HepG2 (cell line): ENCODE data around the gene CAPN15. TPM values are rescaled to one million over a fixed set of nuclear protein-coding genes. Genes with fewer than 3 reads are reported as not detected.
"Not testable (repeated sequence)": the region's sequence is repeated elsewhere in the genome, so short reads cannot be mapped to it uniquely, and the experiment has no call there.

ENCODE experiments used
- ATAC-seq: fragments of 200-7000 bp; cut with Tn5 transposase; 3 replicates; pipeline ENCODE4 v1.9.1; 2020; ENCODE audit warnings: mild to moderate bottlenecking, moderate library complexity
- BruUV-seq: library from RNA; stranded (reverse); fragments of 400-500 nt; replicated peaks from 2 replicates; lab custom pipeline; 2021; lab: Mats Ljungman, UMichigan
- CTCF ChIA-PET: fragments of 300-600 bp; formaldehyde crosslinking; extraction: SDS; loops from one replicate; lab custom pipeline; 2021; ENCODE audit warnings: low total read pairs, inconsistent platforms, low intra/inter-chr PET ratio; lab: Yijun Ruan, JAX
- POLR2A ChIA-PET: fragments of 350-600 bp; sonication (Branson Sonifier 250); formaldehyde crosslinking; loops from one replicate; lab custom pipeline; 2020; ENCODE audit warnings: antibody characterized with exemption, inconsistent platforms; lab: Yijun Ruan, JAX
- DNase-seq: peaks from one replicate; pipeline ENCODE4 v3.0.0-alpha.2; 2015; ENCODE audit warnings: low spot score
- FAIRE-seq: peaks from 3 replicates; lab custom pipeline; 2011; peaks lifted over from hg19 to GRCh38; lab: Jason Lieb, UNC
- H2AFZ ChIP-seq: one replicate; pipeline ENCODE4 v1.6.1; 2011; ENCODE audit warnings: low read length, inconsistent platforms
- H3K27ac ChIP-seq: fragments of 300-600 bp; 3 replicates; pipeline ENCODE4 v1.8.0; 2011; ENCODE audit warnings: mixed run types, mild to moderate bottlenecking, mixed read lengths, low read length, inconsistent platforms; ENCODE audit not compliant: insufficient read depth; ENCODE audit errors: extremely low read length
- H3K27me3 ChIP-seq, 2 experiments: fragments of 200-600 bp in 1 of 2; 2 replicates in 1 of 2; 3 replicates in 1 of 2; pipeline versions ENCODE4 v1.6.0 to v1.8.0; 2011; ENCODE audit warnings: low read length in 2 of 2, mild to moderate bottlenecking in 2 of 2, moderate library complexity in 2 of 2, inconsistent platforms in 1 of 2; ENCODE audit not compliant: insufficient read depth in 2 of 2, control insufficient read depth in 1 of 2
- H3K36me3 ChIP-seq, 2 experiments: fragments of 200-600 bp in 1 of 2; replicated peaks in 1 of 2; 2 replicates in 1 of 2; 3 replicates in 1 of 2; pipeline versions ENCODE4 v1.5.1 to v1.8.0; 2011; ENCODE audit warnings: low read length in 2 of 2, inconsistent platforms in 1 of 2; ENCODE audit not compliant: insufficient read depth in 2 of 2, control insufficient read depth in 1 of 2
- H3K4me1 ChIP-seq: 2 replicates; pipeline ENCODE4 v1.5.1; 2012; ENCODE audit warnings: low read length, inconsistent platforms; ENCODE audit not compliant: insufficient read depth
- H3K4me2 ChIP-seq: 2 replicates; pipeline ENCODE4 v1.6.0; 2011; ENCODE audit warnings: low read depth, low read length, inconsistent platforms
- H3K4me3 ChIP-seq, 3 experiments: fragments of 200-600 bp in 1 of 3; sonication (generic), shearing (Covaris generic) in 1 of 3; replicated peaks in 1 of 3; 2 replicates each; pipeline ENCODE4 v1.5.1; 2011 to 2016; ENCODE audit warnings: low read length in 3 of 3, inconsistent platforms in 2 of 3, low read depth in 2 of 3, mild to moderate bottlenecking in 2 of 3, control low read depth in 1 of 3, mixed read lengths in 1 of 3; ENCODE audit not compliant: insufficient read depth in 1 of 3
- H3K79me2 ChIP-seq: one replicate; pipeline ENCODE4 v1.6.1; 2011; ENCODE audit warnings: low read length, inconsistent platforms; ENCODE audit not compliant: insufficient read depth
- H3K9ac ChIP-seq: 2 replicates; pipeline ENCODE4 v1.6.0; 2011; ENCODE audit warnings: mild to moderate bottlenecking, low read depth, low read length, inconsistent platforms; ENCODE audit not compliant: insufficient read depth
- H3K9me3 ChIP-seq: 2 replicates; pipeline ENCODE4 v1.5.1; 2012; ENCODE audit warnings: mild to moderate bottlenecking, low read length
- H4K20me1 ChIP-seq: 2 replicates; pipeline ENCODE4 v1.6.0; 2011; ENCODE audit warnings: inconsistent platforms, mild to moderate bottlenecking, low read length, moderate library complexity; ENCODE audit not compliant: insufficient read depth
- AGO2 ChIP-seq: fragments of 200-400 bp; formaldehyde crosslinking; optimal IDR thresholded peaks from 2 replicates; pipeline ENCODE3; 2017; ENCODE audit warnings: mild to moderate bottlenecking, low read depth, low read length, moderate library complexity
- MIER2 ChIP-seq: IDR thresholded peaks from 2 replicates; pipeline ENCODE4 v1.6.1; 2016; ENCODE audit warnings: missing biosample characterization, missing genetic modification reagents
- RBFOX2 ChIP-seq: fragments of 200-400 bp; formaldehyde crosslinking; IDR thresholded peaks from 2 replicates; pipeline ENCODE4 v1.6.1; 2017; ENCODE audit warnings: low read depth, mild to moderate bottlenecking, low read length
- ZNF235 ChIP-seq: sonication (generic); formaldehyde crosslinking; IDR thresholded peaks from 2 replicates; pipeline ENCODE4 v1.8.1; 2023; ENCODE audit warnings: mild to moderate bottlenecking, missing genetic modification reagents, borderline replicate concordance
- WGBS: methylation state at CpG from one replicate; pipeline ENCODE4 v1.1.6; 2017; ENCODE audit warnings: low lambda C conversion rate; 5-methylcytosine and 5-hydroxymethylcytosine counted together
- in situ Hi-C: cut with HindIII; loops from 2 replicates; pipeline ENCODE4 v1.10.0; 2017; ENCODE audit warnings: low pct_unique_long_range_greater_than_20kb; ENCODE audit not compliant: extremely low pct_ligation_motif_present
- intact Hi-C: fragments of 100-400 bp; cut with micrococcal nuclease; formaldehyde crosslinking; loops from one replicate; pipeline ENCODE4 v1.10.0; 2022; ENCODE audit not compliant: unreplicated experiment
- polyA plus RNA-seq, 8 experiments: library from polyadenylated mRNA; depleted of rRNA in 3 of 8; stranded (reverse) in 7 of 8; unstranded in 1 of 8; fragments of >200 nt; fragmentation: Illumina TruSeq in 4 of 8; extraction: Trizol in 4 of 8; gene quantifications; 2 replicates each; pipeline versions ENCODE4 v1.2.1 to v1.2.3, GENCODE V29; 2011 to 2016; ENCODE audit warnings: low read depth in 4 of 8, missing spikeins in 1 of 8, mixed read lengths in 1 of 8; ENCODE audit not compliant: insufficient read depth in 1 of 8
- total RNA-seq, 5 experiments: library from RNA; depleted of rRNA; stranded (reverse); fragments of >200 nt; fragmentation: Illumina TruSeq; extraction: Trizol; gene quantifications; 2 replicates each; pipeline ENCODE4 v1.2.3, GENCODE V29; 2016; ENCODE audit warnings: low read depth in 1 of 5

CAPN15 gene
- total and polyA plus RNA-seq, 2 of the 13 experiments (the other 11 are each of a cell fraction or from before 2014, with no cell fraction given) = 14.9 to 24.5 TPM

GRCh38 chr16:491220-491919, 36.1 kb upstream of the CAPN15 start:
- Histone ChIP-seq H2AFZ (no peak overlapping the region), H3K36me3 (peaks cover 27 to 61% of the 10 kb centered on the region in 2 experiments), H3K4me3 (no peak overlapping the region), H3K4me1 (no peaks in the 10 kb centered on the region), H3K27me3 (no peaks in the 10 kb centered on the region), H3K9ac (no peak overlapping the region), H4K20me1 (no peaks in the 10 kb centered on the region), H3K79me2 (no peaks in the 10 kb centered on the region), H3K4me2 (no peak overlapping the region), H3K9me3 (no peaks in the 10 kb centered on the region), H3K27ac (no peak overlapping the region)
- POLR2A ChIA-PET = no interaction called here
- TF ChIP-seq AGO2 = peak; percentile 28
- TF ChIP-seq ZNF235 = no peak
- no TSS peak for BruUV-seq
- intact Hi-C loops (no loop called here), in situ Hi-C loops (no loop called here)
- no peak for ATAC-seq
- DNase-seq = no peak
- no peak for FAIRE-seq
- WGBS = 98% methylated on average over 17 of the region's 19 CpGs
- CTCF ChIA-PET = no interaction called here

DNA sequence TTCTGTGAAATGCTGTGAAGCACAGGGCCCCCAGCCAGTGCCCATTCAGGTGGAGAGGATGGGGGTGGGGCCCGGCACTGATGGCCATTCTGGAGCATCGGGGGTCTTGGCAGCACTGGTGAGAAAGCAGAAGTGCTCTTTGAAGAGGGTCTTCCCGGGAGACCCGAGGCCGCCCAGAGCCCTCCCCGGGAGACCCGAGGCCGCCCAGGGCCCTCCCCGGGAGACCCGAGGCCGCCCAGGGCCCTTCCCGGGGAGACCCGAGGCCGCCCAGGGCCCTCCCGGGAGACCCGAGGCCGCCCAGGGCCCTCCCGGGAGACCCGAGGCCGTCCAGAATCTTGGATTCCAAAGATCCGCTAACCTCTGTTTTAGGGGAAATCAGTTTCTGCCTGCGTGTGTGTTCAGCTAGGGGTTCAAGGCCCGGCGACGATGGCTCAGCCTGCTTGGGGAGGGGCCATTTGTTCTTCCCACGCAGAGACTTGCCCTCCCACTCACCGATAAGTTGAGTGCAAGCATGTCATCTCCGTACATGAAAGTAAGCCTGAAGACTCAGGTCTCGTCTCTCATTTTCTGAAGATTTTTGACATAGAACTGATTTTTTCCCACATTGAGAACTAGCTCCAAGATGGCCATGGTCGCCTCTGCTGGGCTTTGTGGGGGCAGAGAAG, 35.2 kb upstream of the CAPN15 start:
- no peak overlapping the region for H3K27ac ChIP-seq
- H3K9ac ChIP-seq = no peak overlapping the region
- H3K4me2 ChIP-seq = no peak overlapping the region
- H2AFZ ChIP-seq = no peak overlapping the region
- ChIA-PET POLR2A (no interaction called here), CTCF (no interaction called here)
- H4K20me1 ChIP-seq = no peaks in the 10 kb centered on the region
- no peaks in the 10 kb centered on the region for H3K4me1 ChIP-seq
- intact Hi-C loops (no loop called here), in situ Hi-C loops (no loop called here)
- 98% methylated on average over 18 of the region's 30 CpGs for WGBS
- no peaks in the 10 kb centered on the region for H3K9me3 ChIP-seq
- H3K36me3 ChIP-seq = peaks cover 27 to 66% of the 10 kb centered on the region in 2 experiments
- no peaks in the 10 kb centered on the region for H3K27me3 ChIP-seq
- H3K4me3 ChIP-seq = no peak overlapping the region
- H3K79me2 ChIP-seq = no peaks in the 10 kb centered on the region
- no TSS peak for BruUV-seq
- ATAC-seq (no peak), DNase-seq (no peak), FAIRE-seq (no peak)
- TF ChIP-seq AGO2 = peak; percentile 19
- peak; percentile 32; the same call in 1 of the 2 replicates for TF ChIP-seq RBFOX2
- TF ChIP-seq MIER2 (CRISPR knock-in tag) = no peak

DNA sequence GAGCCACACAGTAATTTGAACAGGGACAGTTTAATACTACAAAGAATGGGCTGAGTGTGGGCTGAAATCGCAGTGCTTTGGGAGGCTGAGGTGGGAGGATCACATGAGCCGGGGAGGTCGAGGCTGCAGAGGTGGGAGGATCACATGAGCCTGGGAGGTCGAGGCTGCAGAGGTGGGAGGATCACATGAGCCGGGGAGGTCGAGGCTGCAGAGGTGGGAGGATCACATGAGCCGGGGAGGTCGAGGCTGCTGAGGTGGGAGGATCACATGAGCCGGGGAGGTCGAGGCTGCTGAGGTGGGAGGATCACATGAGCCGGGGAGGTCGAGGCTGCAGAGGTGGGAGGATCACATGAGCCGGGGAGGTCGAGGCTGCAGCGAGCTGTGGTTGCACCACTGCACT, 32.8 kb upstream of the CAPN15 start:
- FAIRE-seq, H4K20me1 ChIP-seq, BruUV-seq, H3K4me1 ChIP-seq, H3K4me2 ChIP-seq, H3K27ac ChIP-seq, H3K79me2 ChIP-seq, DNase-seq, H2AFZ ChIP-seq, H3K27me3 ChIP-seq, ATAC-seq, H3K9ac ChIP-seq, H3K4me3 ChIP-seq, H3K9me3 ChIP-seq: not testable (repeated sequence)
- H3K36me3 ChIP-seq = peaks cover 29 to 65% of the 10 kb centered on the region in 2 experiments
- in situ Hi-C loops = loop anchor here (5.0 kb wide), 1 partner anchor 97 kb away; the partner anchor contains the start of gene NME4
- POLR2A ChIA-PET = interaction anchor here (0.9 kb wide), 1 partner anchor 33 kb away, joined by 3 read pairs; the partner anchor contains the start of gene CAPN15
- intact Hi-C loops = loop anchor here (5.0 kb wide), 1 partner anchor 102 kb away; no protein-coding TSS in a partner anchor
- WGBS = 90% methylated on average over 15 of the region's 15 CpGs
- CTCF ChIA-PET = interaction anchor here (1.5 kb wide), 1 partner anchor 103 kb away, joined by 11 read pairs; no protein-coding TSS in a partner anchor
